SH-SY5Y (cell line): ENCODE data around the gene CADM2.

Source experiments
- GATA2 ChIP-seq: IDR thresholded peaks from 2 replicates; pipeline ENCODE4 v1.6.1; 2011; ENCODE audit warnings: mild to moderate bottlenecking, low read depth, low read length
- GATA3 ChIP-seq: IDR thresholded peaks from 2 replicates; pipeline ENCODE4 v1.6.1; 2011; ENCODE audit warnings: low read depth, mild to moderate bottlenecking, low read length, moderate library complexity

GRCh38 chr3:85255949-85256348 lies 297.2 kb downstream of the CADM2 start:
- TF ChIP-seq GATA2 (no peak), GATA3 (no peak)
